Measurements from ENCODE around the gene KSR1. TPM values are rescaled to one million over a fixed set of nuclear protein-coding genes. Genes with fewer than 3 reads are reported as not detected.
A peak's percentile ranks its signal among the peaks of the same experiment; 100 is the strongest.

KSR1 gene
- total and polyA plus RNA-seq, 9 of the 15 experiments (the other 6 are each of a cell fraction or from before 2014, with no cell fraction given): 1.4 to 51.7 (median 18.4) TPM

DNA sequence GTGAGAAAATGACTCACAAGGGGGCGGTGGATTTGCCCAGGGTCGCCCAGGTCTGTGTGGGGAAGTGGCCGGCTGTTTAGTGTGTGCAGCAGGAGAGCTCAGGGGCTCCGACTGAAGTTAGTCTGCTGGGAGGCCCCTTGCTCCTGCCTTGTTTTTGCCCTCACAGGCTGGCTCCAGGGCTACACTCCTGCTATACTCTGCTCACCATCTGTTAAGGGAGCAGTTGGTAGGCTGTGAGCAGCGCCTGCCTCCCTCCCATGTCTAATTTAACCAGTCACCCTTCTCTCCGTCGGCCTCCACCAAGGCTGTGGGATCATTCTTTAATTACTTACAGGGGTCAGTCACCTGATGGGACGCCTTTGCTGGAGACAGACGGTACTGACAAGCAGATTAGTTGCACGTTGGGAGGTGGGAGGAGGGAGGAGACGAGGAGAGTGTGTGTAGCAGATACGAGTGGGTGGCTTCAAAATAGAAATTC is 35.5 kb downstream of the KSR1 start (continued):
- TF ChIP-seq, protein P1, sequence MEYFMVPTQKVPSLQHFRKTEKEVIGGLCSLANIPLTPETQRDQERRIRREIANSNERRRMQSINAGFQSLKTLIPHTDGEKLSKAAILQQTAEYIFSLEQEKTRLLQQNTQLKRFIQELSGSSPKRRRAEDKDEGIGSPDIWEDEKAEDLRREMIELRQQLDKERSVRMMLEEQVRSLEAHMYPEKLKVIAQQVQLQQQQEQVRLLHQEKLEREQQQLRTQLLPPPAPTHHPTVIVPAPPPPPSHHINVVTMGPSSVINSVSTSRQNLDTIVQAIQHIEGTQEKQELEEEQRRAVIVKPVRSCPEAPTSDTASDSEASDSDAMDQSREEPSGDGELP (CRISPR knock-in tag; IDR thresholded peaks at IDR 0.05; ENCODE audit: borderline replicate concordance): peak; percentile 79
- TF ChIP-seq HDAC2 (IDR thresholded peaks at IDR 0.05) (peak; percentile 72; the same call in 1 of the 2 replicates), SRSF7 (optimal IDR thresholded peaks at IDR 0.05; ENCODE audit: low read depth, low read length) (no peak), KDM1A (IDR thresholded peaks at IDR 0.05) (peak in 1 of 2 experiments; percentile 68; a peak in 2 of 4 replicates), DACH1 (IDR thresholded peaks at IDR 0.05; ENCODE audit: partially characterized antibody) (peak; percentile 67), TCFL5 (CRISPR knock-in tag; conservative IDR thresholded peaks at IDR 0.05) (no peak), ZBTB7A (IDR thresholded peaks at IDR 0.05; ENCODE audit: borderline replicate concordance, control insufficient read depth, low read depth, low read length) (peak; percentile 59; the same call in 1 of the 2 replicates), EZH2 (IDR thresholded peaks at IDR 0.05; ENCODE audit: borderline replicate concordance, low read depth, low read length) (no peak), TFAM (CRISPR knock-in tag; conservative IDR thresholded peaks at IDR 0.05) (no peak), IFI16 (CRISPR knock-in tag; IDR thresholded peaks at IDR 0.05) (no peak), POLR2A (conservative IDR thresholded peaks at IDR 0.05) (0 out of 2 replicates have a peak, but pooled peaks have one; percentile 32), TARDBP (IDR thresholded peaks at IDR 0.05) (no peak), NBN (IDR thresholded peaks at IDR 0.05; ENCODE audit: low read depth) (0 out of 2 replicates have a peak, but pooled peaks have one; percentile 60), NR1H2 (CRISPR knock-in tag; IDR thresholded peaks at IDR 0.05) (no peak), RCOR1 (IDR thresholded peaks at IDR 0.05; ENCODE audit: borderline replicate concordance in 1 of 2, low read depth in 2 of 2, low read length in 2 of 2) (peak in 1 of 2 experiments; percentile 90; a peak in 2 of 4 replicates), GATAD2A (IDR thresholded peaks at IDR 0.05) (0 out of 2 replicates have a peak, but pooled peaks have one; percentile 62), SETDB1 (IDR thresholded peaks at IDR 0.05; ENCODE audit: low read length) (no peak), NCOA1 (IDR thresholded peaks at IDR 0.05; ENCODE audit: low read depth) (peak; percentile 57; the same call in 1 of the 2 replicates), ELF4 (CRISPR knock-in tag; IDR thresholded peaks at IDR 0.05) (no peak), FOXA1 (IDR thresholded peaks at IDR 0.05; ENCODE audit: borderline replicate concordance) (no peak), L3MBTL2 (IDR thresholded peaks at IDR 0.05) (peak; percentile 62), TBL1XR1 (IDR thresholded peaks at IDR 0.05; ENCODE audit: low read length in 2 of 2) (peak in 1 of 2 experiments; percentile 53; a peak in 2 of 4 replicates), EP400 (IDR thresholded peaks at IDR 0.05) (peak; percentile 29; the same call in 1 of the 2 replicates), SRSF3 (IDR thresholded peaks at IDR 0.05; ENCODE audit: insufficient read depth, low read length) (no peak), HOXB6 (CRISPR knock-in tag; IDR thresholded peaks at IDR 0.05; ENCODE audit: borderline replicate concordance) (no peak), E2F1 (CRISPR knock-in tag; IDR thresholded peaks at IDR 0.05) (no peak), ZBTB8A (IDR thresholded peaks at IDR 0.05; ENCODE audit: partially characterized antibody) (no peak), SNRNP70 (optimal IDR thresholded peaks at IDR 0.05; ENCODE audit: low read depth, low read length) (no peak), CBX1 (IDR thresholded peaks at IDR 0.05; ENCODE audit: low read depth) (no peak)
- TF ChIP-seq, protein P2, sequence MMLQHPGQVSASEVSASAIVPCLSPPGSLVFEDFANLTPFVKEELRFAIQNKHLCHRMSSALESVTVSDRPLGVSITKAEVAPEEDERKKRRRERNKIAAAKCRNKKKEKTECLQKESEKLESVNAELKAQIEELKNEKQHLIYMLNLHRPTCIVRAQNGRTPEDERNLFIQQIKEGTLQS (IDR thresholded peaks at IDR 0.05): peak; percentile 41
- TF ChIP-seq, protein P2 (CRISPR knock-in tag; conservative IDR thresholded peaks at IDR 0.05): no peak
